Fibroblast of lung (primary cell): ENCODE data around the gene DDX39B. TPM values are rescaled to one million over a fixed set of nuclear protein-coding genes. Genes with fewer than 3 reads are reported as not detected.

Experiments used
- DNase-seq, 2 donors: peaks; one replicate each; pipeline versions ENCODE4 v3.0.0 to v3.0.0-alpha.2; 2010; ENCODE audit warnings: low read depth in 2 of 2
- H2AFZ ChIP-seq: 2 replicates; pipeline ENCODE4 v1.5.1; 2012; ENCODE audit warnings: low read length, control low read depth, inconsistent platforms
- H3K27ac ChIP-seq: 2 replicates; pipeline ENCODE4 v1.5.1; 2011; ENCODE audit warnings: low read length, control low read depth; ENCODE audit not compliant: insufficient read depth
- H3K27me3 ChIP-seq: 2 replicates; pipeline ENCODE4 v1.5.1; 2011; ENCODE audit warnings: mild to moderate bottlenecking, low read length; ENCODE audit not compliant: control insufficient read depth, insufficient read depth
- H3K36me3 ChIP-seq: 2 replicates; pipeline ENCODE4 v1.5.1; 2011; ENCODE audit warnings: low read length; ENCODE audit not compliant: control insufficient read depth, insufficient read depth
- H3K4me1 ChIP-seq: 2 replicates; pipeline ENCODE4 v1.5.1; 2011; ENCODE audit warnings: low read length; ENCODE audit not compliant: control insufficient read depth, insufficient read depth; ENCODE audit errors: extremely low read depth
- H3K4me2 ChIP-seq: 2 replicates; pipeline ENCODE4 v1.5.1; 2011; ENCODE audit warnings: low read length, control low read depth; ENCODE audit not compliant: insufficient read depth; ENCODE audit errors: extremely low read depth
- H3K4me3 ChIP-seq, 4 experiments: fragments of 200-600 bp in 1 of 4; sonication (generic) in 1 of 4; replicated peaks in 1 of 4; 2 replicates each; pipeline ENCODE4 v1.5.1; 2011 to 2016; ENCODE audit warnings: low read length in 4 of 4, low read depth in 3 of 4, mild to moderate bottlenecking in 3 of 4, control low read depth in 2 of 4, inconsistent platforms in 1 of 4, mixed read lengths in 1 of 4; ENCODE audit not compliant: insufficient read depth in 1 of 4; ENCODE audit errors: control extremely low read depth in 1 of 4
- H3K79me2 ChIP-seq: 2 replicates; pipeline ENCODE4 v1.5.1; 2012; ENCODE audit warnings: mild to moderate bottlenecking, low read length, inconsistent platforms; ENCODE audit not compliant: control insufficient read depth, insufficient read depth
- H3K9ac ChIP-seq: 2 replicates; pipeline ENCODE4 v1.5.1; 2011; ENCODE audit warnings: mild to moderate bottlenecking, low read length, control low read depth; ENCODE audit not compliant: insufficient read depth
- H3K9me3 ChIP-seq: 2 replicates; pipeline ENCODE4 v1.5.1; 2012; ENCODE audit warnings: low read depth, low read length; ENCODE audit not compliant: control insufficient read depth, insufficient read depth
- H4K20me1 ChIP-seq: 2 replicates; pipeline ENCODE4 v1.5.1; 2011; ENCODE audit warnings: low read length; ENCODE audit not compliant: control insufficient read depth, insufficient read depth; ENCODE audit errors: extremely low read depth
- CTCF ChIP-seq, 2 donors: IDR thresholded peaks in 1 of 2; conservative IDR thresholded peaks in 1 of 2; 1 replicate in 1 of 2; 2 replicates in 1 of 2; pipeline ENCODE4 v1.5.1; 2011 to 2012; ENCODE audit warnings: low read length in 2 of 2, control low read depth in 1 of 2, inconsistent platforms in 1 of 2, low read depth in 1 of 2, mild to moderate bottlenecking in 1 of 2
- EZH2 ChIP-seq: IDR thresholded peaks from 2 replicates; pipeline ENCODE4 v1.5.1; 2012; ENCODE audit warnings: low read length, control low read depth, mild to moderate bottlenecking; ENCODE audit errors: missing control alignments
- polyA plus RNA-seq, 2 donors: library from polyadenylated mRNA; depleted of rRNA in 1 of 2; stranded (reverse) in 1 of 2; unstranded in 1 of 2; fragments of >200 nt; gene quantifications; 2 replicates each; pipeline ENCODE4 v1.2.1, GENCODE V29; 2011 to 2012; ENCODE audit warnings: missing spikeins in 1 of 2
- total RNA-seq: library from RNA; depleted of rRNA; stranded (reverse); fragments of >200 nt; gene quantifications from 2 replicates; pipeline ENCODE4 v1.2.1, GENCODE V29; 2014

Gene DDX39B
- total and polyA plus RNA-seq, 2 donors (not counting 1 experiment from before 2014, with no cell fraction given), result 323 to 370 TPM

DNA sequence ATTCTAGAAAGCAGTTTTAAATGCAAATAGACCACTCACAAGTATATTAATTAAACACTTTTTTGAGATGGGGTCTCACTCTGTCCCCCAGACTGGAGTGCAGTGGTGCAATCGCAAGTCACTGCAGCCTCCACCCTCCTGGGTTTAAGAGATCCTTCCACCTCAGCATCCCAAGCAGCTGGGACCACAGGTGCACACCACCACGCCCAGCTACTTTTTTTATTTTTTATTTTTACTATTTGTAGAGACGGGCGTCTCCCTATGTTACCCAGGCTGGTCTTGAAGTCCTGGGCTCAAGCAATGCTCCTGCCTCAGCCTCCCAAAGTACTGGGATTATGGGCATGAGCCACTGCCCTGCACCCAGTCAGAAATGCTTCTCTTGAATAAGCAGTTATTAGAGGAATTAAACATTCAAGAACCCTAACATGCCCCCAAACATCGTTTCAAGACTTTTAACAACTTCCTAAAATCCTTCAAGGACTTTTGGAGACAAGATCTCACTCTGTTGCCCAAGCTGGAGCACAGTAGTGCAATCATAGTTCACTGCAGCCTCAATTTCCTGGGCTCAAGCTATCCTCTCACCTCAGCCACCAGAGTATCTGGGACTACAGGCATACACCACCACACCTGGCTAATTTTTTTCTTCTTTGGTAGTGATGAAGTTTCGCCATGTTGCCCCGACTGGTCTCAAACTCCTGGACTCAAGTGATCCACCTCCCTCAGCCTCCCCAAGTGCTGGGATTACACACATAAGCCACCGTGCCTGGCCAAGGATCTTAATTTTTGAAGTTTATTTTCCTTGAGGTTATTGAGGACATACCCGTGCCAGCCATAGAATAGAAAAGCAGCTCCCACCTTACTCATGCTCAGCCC lies 9.8 kb downstream of the DDX39B start:
- no peak for DNase-seq
- no peak overlapping the region for H3K27ac ChIP-seq
- no peaks in the 10 kb centered on the region for H4K20me1 ChIP-seq
- no peak overlapping the region for H3K4me3 ChIP-seq
- peaks cover 36% of the 10 kb centered on the region for H3K36me3 ChIP-seq
- TF ChIP-seq CTCF (conservative IDR thresholded peaks at IDR 0.05 in 1 of 2, IDR thresholded peaks at IDR 0.05 in 1 of 2; ENCODE audit: low read depth in 1 of 2, low read length in 2 of 2) (no peak), EZH2 (no peak)
- no peaks in the 10 kb centered on the region for H3K27me3 ChIP-seq
- H3K4me2 ChIP-seq, result no peak overlapping the region
- H3K4me1 ChIP-seq, result peaks cover under 1% of the 10 kb centered on the region
- H3K9me3 ChIP-seq, result no peaks in the 10 kb centered on the region
- H3K9ac ChIP-seq, result no peak overlapping the region
- peaks cover 22% of the 10 kb centered on the region for H3K79me2 ChIP-seq
- H2AFZ ChIP-seq, result no peak overlapping the region

DNA sequence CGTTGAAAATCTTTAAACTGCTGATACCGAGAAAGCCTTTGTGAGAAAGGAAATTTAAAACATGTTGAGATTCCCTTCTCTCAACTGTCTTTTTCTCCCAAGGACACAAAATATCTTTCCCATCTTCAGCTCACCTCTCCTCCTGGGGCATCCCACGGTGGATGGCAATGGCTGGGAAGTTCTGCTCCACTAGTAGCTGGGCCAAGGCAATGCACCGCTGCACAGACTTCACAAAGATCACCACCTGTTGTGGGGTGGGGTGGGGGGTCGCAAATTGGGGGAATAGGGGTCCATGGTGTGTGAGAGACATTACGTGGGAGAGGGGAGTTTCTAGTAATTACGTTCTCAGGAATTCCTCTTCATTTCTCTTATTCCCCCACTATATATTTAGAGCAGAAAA lies 10.6 kb downstream of the DDX39B start:
- Histone ChIP-seq H3K9me3 (no peaks in the 10 kb centered on the region), H4K20me1 (no peaks in the 10 kb centered on the region), H2AFZ (no peak overlapping the region), H3K79me2 (peaks cover 15% of the 10 kb centered on the region), H3K36me3 (peaks cover 35% of the 10 kb centered on the region), H3K4me3 (no peak overlapping the region), H3K9ac (no peak overlapping the region), H3K27ac (no peak overlapping the region), H3K27me3 (no peaks in the 10 kb centered on the region), H3K4me1 (peaks cover 3% of the 10 kb centered on the region), H3K4me2 (no peak overlapping the region)
- DNase-seq, result no peak
- TF ChIP-seq CTCF (conservative IDR thresholded peaks at IDR 0.05 in 1 of 2, IDR thresholded peaks at IDR 0.05 in 1 of 2; ENCODE audit: low read depth in 1 of 2, low read length in 2 of 2) (no peak), EZH2 (no peak)

DNA sequence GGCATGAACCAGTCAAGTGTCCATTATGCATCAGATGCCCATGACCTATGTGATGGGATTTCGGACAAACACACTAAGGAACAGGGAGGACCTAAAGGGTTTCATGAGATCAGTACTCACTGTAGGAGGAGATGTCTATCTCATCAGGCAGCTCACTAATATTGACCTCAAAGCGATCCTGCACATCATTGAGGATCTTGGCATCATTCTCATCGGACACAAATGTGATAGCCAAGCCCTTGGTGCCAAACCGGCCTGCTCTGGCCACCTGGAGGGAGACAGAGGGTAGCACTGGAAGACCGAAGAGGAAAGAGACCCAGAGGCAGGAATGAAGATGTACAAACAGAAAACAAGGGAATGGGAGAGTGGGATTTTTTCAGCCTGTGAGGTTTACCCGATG lies 11.1 kb downstream of the DDX39B start:
- Histone ChIP-seq H3K27ac (no peak overlapping the region), H3K36me3 (peaks cover 32% of the 10 kb centered on the region), H3K4me2 (no peak overlapping the region)

More for the DNA sequence above, 11.1 kb downstream of the DDX39B start:
- TF ChIP-seq EZH2 (no peak), CTCF (conservative IDR thresholded peaks at IDR 0.05 in 1 of 2, IDR thresholded peaks at IDR 0.05 in 1 of 2; ENCODE audit: low read depth in 1 of 2, low read length in 2 of 2) (no peak)
- Histone ChIP-seq H2AFZ (no peak overlapping the region), H3K9me3 (no peaks in the 10 kb centered on the region), H3K4me1 (peaks cover 8% of the 10 kb centered on the region), H3K9ac (no peak overlapping the region), H3K27me3 (no peaks in the 10 kb centered on the region), H3K79me2 (peaks cover 11% of the 10 kb centered on the region), H4K20me1 (no peaks in the 10 kb centered on the region), H3K4me3 (no peak overlapping the region)
- no peak for DNase-seq
